PC-3 (cell line): ENCODE data around the gene LAIR2. TPM values are rescaled to one million over a fixed set of nuclear protein-coding genes. Genes with fewer than 3 reads are reported as not detected.
"Not testable (repeated sequence)": the region's sequence is repeated elsewhere in the genome, so short reads cannot be mapped to it uniquely, and the experiment has no call there.

Experiments
- ATAC-seq: fragments of 200-7000 bp; cut with Tn5 transposase; 2 replicates; pipeline ENCODE4 v1.9.1; 2020; ENCODE audit warnings: mild to moderate bottlenecking, moderate library complexity
- BruUV-seq: library from RNA; stranded (reverse); fragments of 400-500 nt; replicated peaks from 2 replicates; lab custom pipeline; 2021; lab: Mats Ljungman, UMichigan
- CTCF ChIA-PET: fragments of 300-600 bp; sonication (Branson Sonifier 250); formaldehyde crosslinking; loops from one replicate; lab custom pipeline; 2022; ENCODE audit warnings: antibody characterized with exemption; lab: Charles Lee
- POLR2A ChIA-PET: fragments of 300-600 bp; sonication (Branson Sonifier 250); formaldehyde crosslinking; loops from one replicate; lab custom pipeline; 2022; ENCODE audit warnings: antibody characterized with exemption; ENCODE audit not compliant: unreplicated experiment; lab: Charles Lee
- DNase-seq: peaks from one replicate; pipeline ENCODE4 v3.0.0-alpha.2; 2015
- H2AFZ ChIP-seq: fragments of 300-600 bp; sonication (generic); 2 replicates; pipeline ENCODE4 v1.6.0; 2016; ENCODE audit warnings: antibody characterized with exemption, low read length
- H3F3A ChIP-seq: fragments of 300-600 bp; sonication (generic); one replicate; pipeline ENCODE4 v1.6.0; 2017; ENCODE audit warnings: antibody characterized with exemption, low read length, control low read depth, mild to moderate bottlenecking; ENCODE audit not compliant: unreplicated experiment
- H3K27ac ChIP-seq: fragments of 300-600 bp; sonication (generic); 2 replicates; pipeline ENCODE4 v1.5.1; 2016; ENCODE audit warnings: mild to moderate bottlenecking, low read length
- H3K27me3 ChIP-seq: fragments of 300-600 bp; sonication (generic); 2 replicates; pipeline ENCODE4 v1.6.1; 2016; ENCODE audit warnings: low read length, mixed read lengths
- H3K36me3 ChIP-seq: fragments of 300-600 bp; sonication (generic); 2 replicates; pipeline ENCODE4 v1.6.1; 2016; ENCODE audit warnings: low read depth, mixed run types, low read length, mixed read lengths
- H3K4me1 ChIP-seq: fragments of 300-600 bp; sonication (generic); 2 replicates; pipeline ENCODE4 v1.5.1; 2016; ENCODE audit warnings: low read length; ENCODE audit not compliant: insufficient read depth
- H3K4me2 ChIP-seq: fragments of 300-600 bp; sonication (generic); 2 replicates; pipeline ENCODE4 v1.6.0; 2016; ENCODE audit warnings: low read length
- H3K4me3 ChIP-seq: fragments of 300-600 bp; sonication (generic); 2 replicates; pipeline ENCODE4 v1.5.1; 2016; ENCODE audit warnings: mild to moderate bottlenecking, low read length, mixed read lengths
- H3K79me2 ChIP-seq: fragments of 300-600 bp; sonication (generic); 2 replicates; pipeline ENCODE4 v1.6.1; 2017; ENCODE audit warnings: low read length, mixed read lengths
- H3K9ac ChIP-seq: fragments of 300-600 bp; sonication (generic); 2 replicates; pipeline ENCODE4 v1.6.0; 2016; ENCODE audit warnings: mild to moderate bottlenecking, low read length
- H3K9me2 ChIP-seq: fragments of 300-600 bp; sonication (generic); replicated peaks from 2 replicates; pipeline ENCODE4 v1.6.1; 2016; ENCODE audit warnings: mixed run types, low read length, mixed read lengths
- H3K9me3 ChIP-seq: fragments of 300-600 bp; sonication (generic); 2 replicates; pipeline ENCODE4 v1.6.1; 2016; ENCODE audit warnings: low read length, mixed read lengths
- H4K20me1 ChIP-seq: fragments of 300-600 bp; sonication (generic); 2 replicates; pipeline ENCODE4 v1.6.1; 2016; ENCODE audit warnings: low read length, mixed read lengths
- EZH2 ChIP-seq: fragments of 300-600 bp; sonication (generic); IDR thresholded peaks from one replicate; pipeline ENCODE4 v1.6.1; 2017; ENCODE audit warnings: antibody characterized with exemption, mild to moderate bottlenecking, low read length; ENCODE audit not compliant: unreplicated experiment
- EZH2phosphoT487 ChIP-seq: fragments of 300-600 bp; sonication (generic); IDR thresholded peaks from 2 replicates; pipeline ENCODE4 v1.6.1; 2018; ENCODE audit warnings: mild to moderate bottlenecking, antibody characterized with exemption, low read length, borderline replicate concordance
- intact Hi-C: fragments of 100-400 bp; cut with micrococcal nuclease; formaldehyde crosslinking; loops from 2 replicates; pipeline ENCODE4 v1.9.0; 2023
- total RNA-seq: library from RNA; depleted of rRNA; stranded (reverse); fragments of >200 nt; gene quantifications from 2 replicates; pipeline ENCODE4 v1.2.3, GENCODE V29; 2014
- TF ChIP-seq, protein P1 (sequence below): fragments of 300-600 bp; sonication (generic); conservative IDR thresholded peaks from 2 replicates; pipeline ENCODE4 v1.5.1; 2017; ENCODE audit warnings: antibody characterized with exemption, low read depth, mild to moderate bottlenecking, low read length

Gene LAIR2
- total RNA-seq, 1 experiment from 2014 or later: not detected

- TF ChIP-seq EZH2 (no peak), EZH2phosphoT487 (no peak)
- TF ChIP-seq, protein P1, sequence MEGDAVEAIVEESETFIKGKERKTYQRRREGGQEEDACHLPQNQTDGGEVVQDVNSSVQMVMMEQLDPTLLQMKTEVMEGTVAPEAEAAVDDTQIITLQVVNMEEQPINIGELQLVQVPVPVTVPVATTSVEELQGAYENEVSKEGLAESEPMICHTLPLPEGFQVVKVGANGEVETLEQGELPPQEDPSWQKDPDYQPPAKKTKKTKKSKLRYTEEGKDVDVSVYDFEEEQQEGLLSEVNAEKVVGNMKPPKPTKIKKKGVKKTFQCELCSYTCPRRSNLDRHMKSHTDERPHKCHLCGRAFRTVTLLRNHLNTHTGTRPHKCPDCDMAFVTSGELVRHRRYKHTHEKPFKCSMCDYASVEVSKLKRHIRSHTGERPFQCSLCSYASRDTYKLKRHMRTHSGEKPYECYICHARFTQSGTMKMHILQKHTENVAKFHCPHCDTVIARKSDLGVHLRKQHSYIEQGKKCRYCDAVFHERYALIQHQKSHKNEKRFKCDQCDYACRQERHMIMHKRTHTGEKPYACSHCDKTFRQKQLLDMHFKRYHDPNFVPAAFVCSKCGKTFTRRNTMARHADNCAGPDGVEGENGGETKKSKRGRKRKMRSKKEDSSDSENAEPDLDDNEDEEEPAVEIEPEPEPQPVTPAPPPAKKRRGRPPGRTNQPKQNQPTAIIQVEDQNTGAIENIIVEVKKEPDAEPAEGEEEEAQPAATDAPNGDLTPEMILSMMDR: no peak
- Histone ChIP-seq H3K79me2 (no peaks in the 10 kb centered on the region), H3K4me3 (no peak overlapping the region), H4K20me1 (no peaks in the 10 kb centered on the region), H3K9me2 (no peaks in the 10 kb centered on the region), H3K4me2 (no peak overlapping the region), H3K27ac (no peak overlapping the region), H3K9me3 (no peaks in the 10 kb centered on the region), H3K9ac (no peak overlapping the region), H3K4me1 (no peaks in the 10 kb centered on the region), H3K27me3 (peaks cover 53% of the 10 kb centered on the region), H3F3A (no peaks in the 10 kb centered on the region), H3K36me3 (no peaks in the 10 kb centered on the region), H2AFZ (no peak overlapping the region)
- ChIA-PET POLR2A (no interaction called here), CTCF (no interaction called here)
- BruUV-seq: no TSS peak
- intact Hi-C loops: no loop called here
- DNase-seq (peak; percentile 26), ATAC-seq (no peak)
Observed at GRCh38 chr19:54506079-54506478, 3.4 kb downstream of the LAIR2 start.

GRCh38 chr19:54507038-54507717, 4.5 kb downstream of the LAIR2 start:
- CTCF ChIA-PET, intact Hi-C loops: not testable (repeated sequence)

GRCh38 chr19:54507824-54508223, 5.2 kb downstream of the LAIR2 start:
- no peak overlapping the region for H3K4me2 ChIP-seq
- ChIA-PET POLR2A (no interaction called here), CTCF (no interaction called here)
- H3K36me3 ChIP-seq: no peaks in the 10 kb centered on the region
- intact Hi-C loops: no loop called here
- TF ChIP-seq EZH2phosphoT487 (no peak), EZH2 (no peak)
- TF ChIP-seq, protein P1: no peak
- H4K20me1 ChIP-seq: no peaks in the 10 kb centered on the region
- DNase-seq (no peak), ATAC-seq (no peak)
- no peak overlapping the region for H2AFZ ChIP-seq
- H3K9me2 ChIP-seq: no peaks in the 10 kb centered on the region
- peaks cover 50% of the 10 kb centered on the region for H3K27me3 ChIP-seq
- no peak overlapping the region for H3K9ac ChIP-seq
- H3F3A ChIP-seq: no peaks in the 10 kb centered on the region
- BruUV-seq: no TSS peak
- no peaks in the 10 kb centered on the region for H3K9me3 ChIP-seq
- no peak overlapping the region for H3K4me3 ChIP-seq
- no peaks in the 10 kb centered on the region for H3K4me1 ChIP-seq
- H3K27ac ChIP-seq: no peak overlapping the region
- H3K79me2 ChIP-seq: no peaks in the 10 kb centered on the region

More at GRCh38 chr19:54507038-54507717, 4.5 kb downstream of the LAIR2 start:
- H3K4me3 ChIP-seq, POLR2A ChIA-PET, H3K4me1 ChIP-seq, H3K27ac ChIP-seq, H4K20me1 ChIP-seq, H3K9me3 ChIP-seq, H3K36me3 ChIP-seq, H3F3A ChIP-seq, ATAC-seq, H3K4me2 ChIP-seq, H2AFZ ChIP-seq, H3K79me2 ChIP-seq, BruUV-seq, H3K9me2 ChIP-seq, DNase-seq, H3K9ac ChIP-seq: not testable (repeated sequence)
- peaks cover 50% of the 10 kb centered on the region for H3K27me3 ChIP-seq

GRCh38 chr19:54508487-54508886, 5.9 kb downstream of the LAIR2 start:
- H3K36me3 ChIP-seq, H3K4me1 ChIP-seq, H3K9ac ChIP-seq, H3K4me3 ChIP-seq, H2AFZ ChIP-seq, H3F3A ChIP-seq, H3K4me2 ChIP-seq, H3K27ac ChIP-seq, H4K20me1 ChIP-seq, H3K9me2 ChIP-seq, DNase-seq, H3K9me3 ChIP-seq, POLR2A ChIA-PET, intact Hi-C loops, H3K79me2 ChIP-seq, ATAC-seq, BruUV-seq, CTCF ChIA-PET: not testable (repeated sequence)
- peaks cover 51% of the 10 kb centered on the region for H3K27me3 ChIP-seq

GRCh38 chr19:54509200-54509940, 6.7 kb downstream of the LAIR2 start:
- H3K79me2 ChIP-seq, H3K9me2 ChIP-seq, H2AFZ ChIP-seq, H3K4me1 ChIP-seq, CTCF ChIA-PET, intact Hi-C loops, BruUV-seq, H3K9ac ChIP-seq, H3K9me3 ChIP-seq, DNase-seq, H4K20me1 ChIP-seq, H3K36me3 ChIP-seq, H3K4me3 ChIP-seq, H3K4me2 ChIP-seq, H3F3A ChIP-seq, POLR2A ChIA-PET, H3K27ac ChIP-seq: not testable (repeated sequence)
- peak; percentile 64 for ATAC-seq
- peaks cover 52% of the 10 kb centered on the region for H3K27me3 ChIP-seq
